ENCODE data around the gene FARP1.

Gene FARP1

GRCh38 chr13:98195054-98195791, 52.3 kb downstream of the FARP1 start:
- TF ChIP-seq ZFX (IDR thresholded peaks at IDR 0.05) (no peak), CTCF (conservative IDR thresholded peaks at IDR 0.05) (no peak)
- no peak overlapping the region for H3K27ac ChIP-seq

GRCh38 chr13:98198683-98199082, 55.8 kb downstream of the FARP1 start:
- TF ChIP-seq CTCF (conservative IDR thresholded peaks at IDR 0.05), result no peak
- TF ChIP-seq ZFX (IDR thresholded peaks at IDR 0.05), result no peak
- no peak overlapping the region for H3K27ac ChIP-seq

GRCh38 chr13:98199480-98199879, 56.6 kb downstream of the FARP1 start:
- TF ChIP-seq CTCF (conservative IDR thresholded peaks at IDR 0.05), result no peak
- no peak for TF ChIP-seq ZFX (IDR thresholded peaks at IDR 0.05)
- H3K27ac ChIP-seq, result no peak overlapping the region

GRCh38 chr13:98200211-98200878, 57.5 kb downstream of the FARP1 start:
- no peak overlapping the region for H3K27ac ChIP-seq
- TF ChIP-seq CTCF (conservative IDR thresholded peaks at IDR 0.05) (no peak), ZFX (IDR thresholded peaks at IDR 0.05) (no peak)

- TF ChIP-seq CTCF (conservative IDR thresholded peaks at IDR 0.05), result no peak
Observed at GRCh38 chr13:98201189-98201588, 58.3 kb downstream of the FARP1 start.

GRCh38 chr13:98201984-98202383, 59.1 kb downstream of the FARP1 start:
- no peak for TF ChIP-seq CTCF (conservative IDR thresholded peaks at IDR 0.05)
- no peak for TF ChIP-seq ZFX (IDR thresholded peaks at IDR 0.05)
- H3K27ac ChIP-seq, result no peak overlapping the region

More at GRCh38 chr13:98201189-98201588, 58.3 kb downstream of the FARP1 start:
- no peak overlapping the region for H3K27ac ChIP-seq

GRCh38 chr13:98203646-98204326, 60.9 kb downstream of the FARP1 start:
- no peak overlapping the region for H3K27ac ChIP-seq
- TF ChIP-seq CTCF (conservative IDR thresholded peaks at IDR 0.05), result no peak
- TF ChIP-seq ZFX (IDR thresholded peaks at IDR 0.05), result no peak

Data from C4-2B (cell line).